ENCODE measurements around the gene PRKCE.

Gene PRKCE

DNA sequence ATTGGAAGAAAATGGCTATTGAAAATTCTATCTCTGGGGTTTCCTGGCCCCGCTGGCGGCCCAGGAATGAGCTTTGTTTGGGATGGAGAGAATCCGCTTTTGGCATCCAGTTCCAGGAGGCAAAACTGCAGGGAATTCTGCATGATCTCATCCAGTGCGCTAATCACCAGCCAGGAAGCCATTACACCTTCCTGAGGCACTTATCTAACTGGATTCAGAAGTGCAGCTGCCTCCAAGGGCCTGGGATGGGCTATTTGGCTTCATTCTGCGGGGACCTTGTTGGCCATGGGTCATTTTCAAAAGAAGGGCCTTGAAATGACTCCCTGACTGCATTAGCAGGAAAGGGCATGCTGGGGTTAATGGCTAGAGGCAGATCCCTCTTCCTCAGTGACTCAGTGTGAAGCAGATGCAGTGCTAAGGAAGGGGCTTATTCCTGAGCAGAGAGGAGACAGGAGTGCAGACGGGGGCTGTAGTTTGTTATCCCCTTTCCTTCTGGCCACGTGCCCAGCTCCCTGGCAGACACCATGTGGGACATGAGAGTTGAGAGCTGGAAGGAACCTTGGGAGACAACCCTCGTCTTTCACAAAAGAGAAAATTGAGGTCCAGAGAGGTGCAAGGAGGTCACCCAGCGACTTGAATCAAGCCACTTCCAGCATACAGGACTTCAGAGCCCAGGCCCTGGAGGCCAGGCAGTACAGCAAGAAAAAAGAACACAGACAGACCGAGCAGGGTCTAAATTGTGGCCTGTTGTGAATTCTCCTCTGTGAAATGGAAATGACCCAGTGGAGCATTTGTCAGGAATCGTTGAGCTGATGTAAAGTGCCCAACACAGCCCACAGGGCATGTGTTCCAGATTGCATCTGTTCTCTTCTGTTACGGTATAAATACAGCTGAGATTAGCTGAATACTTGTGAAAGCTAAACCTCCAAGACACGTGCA lies 161.8 kb downstream of the PRKCE start:
- DNase-seq (ENCODE audit: low read depth), result no peak

DNA sequence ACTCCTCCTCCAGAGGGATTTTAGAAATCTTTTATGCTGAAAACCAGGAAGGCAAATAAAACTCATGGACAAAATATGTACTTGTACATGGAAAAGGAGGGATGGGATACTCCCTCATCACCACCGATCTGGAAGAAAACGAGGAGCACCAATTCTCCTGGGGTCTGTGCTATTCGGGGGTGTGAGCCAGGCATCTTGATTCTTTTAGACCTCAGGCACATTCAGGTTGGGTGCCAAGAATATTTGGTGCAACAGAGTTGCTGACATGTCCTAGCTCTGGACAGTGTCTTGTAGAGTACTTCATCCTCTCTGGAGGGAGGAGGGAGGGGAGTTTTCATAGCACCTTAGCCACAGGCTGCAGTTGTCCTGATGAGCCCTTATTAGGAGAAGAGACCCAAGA lies 163.0 kb downstream of the PRKCE start:
- DNase-seq (ENCODE audit: low read depth), result no peak

DNA sequence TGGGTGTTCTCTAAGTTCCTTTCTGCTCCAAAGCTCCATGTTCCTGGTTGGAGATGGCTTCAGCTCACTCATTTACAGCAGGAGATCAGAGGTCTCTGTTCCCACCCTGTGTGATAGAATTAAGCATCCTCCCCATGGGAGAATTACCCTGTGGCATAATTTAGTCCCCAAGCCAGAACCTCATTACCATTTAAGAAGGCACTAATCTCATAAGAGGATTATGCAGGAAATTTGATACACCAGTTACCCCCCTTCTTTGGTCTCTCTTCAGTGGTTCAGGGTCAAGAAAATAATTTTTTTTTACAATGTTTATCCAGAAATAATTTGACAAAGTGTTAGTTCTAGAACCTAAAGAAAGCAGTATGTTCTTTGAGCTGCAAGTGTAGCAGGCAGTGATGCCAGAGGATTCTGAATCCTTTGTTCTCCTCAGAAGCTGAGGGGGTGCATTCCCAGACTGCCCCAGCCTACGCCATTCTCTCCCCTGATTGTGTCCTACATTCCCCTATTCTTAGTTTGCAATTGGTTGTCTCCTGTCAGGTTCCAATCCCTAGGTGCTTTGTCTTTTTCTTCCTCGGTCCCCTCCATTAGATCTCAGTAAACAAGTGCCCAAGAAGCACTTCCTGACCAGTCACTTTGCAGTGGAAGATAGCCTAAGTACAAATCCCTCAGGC lies 163.6 kb downstream of the PRKCE start:
- DNase-seq (ENCODE audit: low read depth), result no peak

DNA sequence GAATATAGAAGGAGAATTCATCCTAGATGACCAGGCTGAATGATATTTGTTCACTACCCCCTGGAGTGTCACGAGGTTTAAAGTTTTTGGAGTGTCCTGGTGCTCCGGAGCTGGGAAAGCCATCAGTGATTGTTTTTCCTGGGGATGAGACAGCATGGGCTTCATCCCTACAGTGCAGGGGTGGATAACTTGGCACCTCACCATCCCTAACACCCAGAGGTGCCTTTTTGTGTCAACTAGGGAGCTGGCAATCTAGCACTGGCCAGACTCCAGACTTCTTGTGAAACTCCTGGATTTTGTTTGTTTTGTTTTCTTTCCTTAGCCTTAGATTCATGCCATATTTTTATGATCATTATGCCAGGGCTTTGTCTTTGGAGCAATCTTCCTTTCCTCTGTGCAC lies 164.8 kb downstream of the PRKCE start:
- no peak for DNase-seq (ENCODE audit: low read depth)

DNA sequence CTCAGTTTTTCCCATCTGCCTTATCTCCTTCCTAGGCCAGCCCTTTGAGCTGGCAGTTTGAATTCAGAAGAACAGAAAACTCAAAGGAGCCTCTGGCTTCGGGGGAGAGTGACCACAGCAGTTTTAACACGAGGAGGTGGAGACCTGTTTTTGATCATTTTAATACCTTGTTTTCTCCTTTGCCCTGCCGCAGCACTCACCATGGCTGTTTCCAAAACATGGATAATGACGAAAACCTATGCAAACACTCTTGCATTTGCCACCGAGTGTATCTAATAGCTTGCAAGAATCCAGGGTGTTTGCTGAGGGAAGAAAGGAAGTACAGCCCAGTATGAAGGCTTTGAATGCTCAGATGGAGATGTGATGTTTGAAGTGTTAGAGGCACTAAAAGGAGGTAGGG lies 167.1 kb downstream of the PRKCE start:
- no peak for DNase-seq (ENCODE audit: low read depth)

DNA sequence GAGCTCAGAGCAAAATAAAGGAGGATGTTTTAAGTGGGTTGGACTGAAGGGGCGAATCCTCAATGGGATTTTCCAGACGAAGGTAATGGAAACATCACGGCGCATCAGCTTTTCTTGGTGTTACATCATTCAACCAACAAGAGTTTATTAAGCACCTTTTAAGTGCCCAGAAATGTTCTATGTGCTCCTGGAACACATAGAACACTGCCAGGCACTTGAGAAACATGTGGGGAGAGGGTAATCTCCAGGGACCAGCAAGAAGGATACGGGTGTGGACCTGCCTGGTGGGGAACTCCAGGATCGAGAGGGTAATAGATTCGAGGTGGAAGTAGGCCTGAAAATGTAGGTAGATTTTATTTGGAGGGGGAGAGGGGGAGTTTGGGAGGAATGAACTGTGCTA lies 168.6 kb downstream of the PRKCE start:
- no peak for DNase-seq (ENCODE audit: low read depth)

DNA sequence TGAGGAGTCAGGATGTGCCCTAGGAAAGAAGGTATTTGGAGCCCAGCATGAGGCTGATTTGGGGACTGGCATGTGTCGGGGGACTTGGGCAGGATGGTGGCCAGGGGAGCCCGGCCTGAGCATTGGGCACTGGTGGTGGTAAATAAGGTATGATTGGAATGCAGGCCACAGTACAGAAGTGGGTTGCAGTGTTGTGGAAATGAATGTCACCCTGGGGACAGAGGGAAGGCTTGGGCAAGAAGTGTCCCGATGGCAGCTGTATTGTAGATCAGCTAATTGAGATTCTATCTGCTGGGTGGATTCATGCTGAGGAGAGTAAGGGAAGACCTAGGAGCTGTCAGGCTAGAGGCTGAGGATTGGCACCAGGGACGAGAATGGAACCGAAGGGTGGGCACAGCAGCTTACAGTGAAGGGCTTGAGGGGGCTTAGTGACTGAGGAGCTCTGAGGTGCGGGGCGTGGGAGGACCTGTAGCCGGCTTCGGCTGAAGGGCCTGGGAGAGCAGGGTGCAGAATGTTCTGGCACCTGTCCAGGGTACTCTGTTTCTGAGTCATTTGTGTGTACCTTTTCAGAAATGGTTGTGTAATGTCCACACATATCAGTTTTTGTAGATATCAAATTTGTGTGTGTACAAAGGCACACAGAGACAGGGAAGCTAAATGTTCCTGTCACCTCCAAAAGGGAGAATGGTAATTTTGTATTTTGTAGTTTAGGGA lies 170.2 kb downstream of the PRKCE start:
- DNase-seq (ENCODE audit: low read depth), result no peak

DNA sequence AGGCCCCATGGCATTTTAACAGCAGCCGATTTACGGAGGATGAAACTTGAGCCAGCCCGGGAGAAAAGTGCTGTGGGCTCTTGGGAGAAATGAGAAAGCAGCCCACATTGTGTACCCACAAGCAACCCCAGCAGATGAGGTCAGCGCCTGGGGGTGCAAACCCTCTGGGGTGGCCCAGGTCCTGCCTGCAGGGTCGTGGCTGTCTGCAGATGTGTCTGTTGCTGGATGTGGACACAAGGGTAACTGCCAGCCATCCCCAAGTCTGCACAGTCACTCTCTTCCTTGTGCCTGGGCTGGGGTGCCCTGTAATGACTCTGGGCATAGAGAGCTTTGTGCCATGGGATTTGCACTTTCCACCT lies 170.8 kb downstream of the PRKCE start:
- no peak for DNase-seq (ENCODE audit: low read depth)

DNA sequence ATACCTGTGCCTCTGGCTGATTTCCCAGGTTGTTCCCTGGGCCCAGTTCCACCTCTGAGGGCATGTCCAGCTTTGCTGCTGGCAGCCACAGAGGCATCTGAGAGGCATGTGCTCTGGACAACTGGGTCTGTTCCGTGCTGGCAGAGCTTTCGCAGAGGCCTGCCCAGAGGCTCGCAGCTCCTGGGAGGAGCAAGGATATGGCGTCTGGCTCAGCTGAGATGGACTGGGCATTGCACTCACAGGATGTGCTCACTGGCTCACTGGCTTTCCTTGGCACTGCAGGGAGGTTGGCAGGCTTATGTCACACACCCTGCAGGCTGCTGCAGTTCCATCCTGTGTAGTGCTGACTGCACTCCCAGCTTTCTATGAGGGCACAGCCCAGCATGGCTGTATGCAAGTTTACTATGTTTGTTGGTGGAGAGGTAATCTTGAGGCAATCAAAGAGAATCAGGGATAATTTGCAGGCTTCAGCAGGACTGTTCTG lies 172.3 kb downstream of the PRKCE start:
- no peak for DNase-seq (ENCODE audit: low read depth)

DNA sequence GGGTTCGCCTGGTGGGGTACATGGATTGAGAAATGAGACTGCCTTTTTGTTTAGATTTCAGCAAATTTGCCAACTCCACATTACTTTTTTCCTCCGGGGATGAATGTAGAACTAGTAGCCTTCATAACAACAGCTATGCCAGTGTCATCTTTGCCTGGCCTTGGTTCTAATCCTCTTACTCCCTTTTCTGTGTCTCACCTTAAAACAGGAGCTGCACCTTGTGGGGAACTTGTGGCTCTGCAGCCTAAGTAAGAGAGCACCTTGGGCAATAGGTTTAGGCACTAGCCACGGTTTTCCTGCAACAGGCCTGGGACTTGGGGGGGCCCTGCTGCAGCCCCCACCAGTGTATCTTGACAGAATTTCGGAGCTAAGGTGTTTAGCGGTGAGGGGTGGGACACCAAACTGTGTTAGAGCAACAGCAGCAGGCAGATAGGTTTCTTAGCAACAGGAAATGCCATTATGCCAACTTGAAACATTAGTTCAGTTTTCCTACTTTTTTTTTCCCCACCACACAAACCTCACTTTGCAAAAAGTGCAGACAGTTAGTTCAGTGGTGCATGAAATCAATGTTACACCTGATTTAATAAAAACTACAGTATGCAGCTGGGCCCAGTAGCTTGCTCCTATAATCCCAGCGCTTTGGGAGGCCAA lies 173.7 kb downstream of the PRKCE start:
- no peak for DNase-seq (ENCODE audit: low read depth)

DNA sequence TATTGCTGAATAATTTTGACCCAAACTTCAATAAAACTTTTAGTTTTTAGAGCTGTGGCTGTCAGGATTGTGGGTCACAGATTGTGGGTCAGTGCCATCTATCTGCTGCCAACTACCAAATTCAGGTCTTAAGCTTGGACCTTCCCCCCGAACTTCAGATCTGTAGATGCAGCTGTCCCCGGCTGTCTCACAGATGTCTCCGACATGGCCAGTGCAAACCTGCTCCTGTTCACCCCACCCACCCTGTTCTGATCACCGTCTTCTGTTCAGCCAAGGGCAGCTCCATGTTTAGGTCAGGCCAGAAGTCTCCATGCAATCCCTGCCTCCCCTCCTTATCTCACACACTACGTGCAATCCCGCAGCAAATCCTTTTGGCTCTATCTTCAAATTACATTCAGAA lies 175.0 kb downstream of the PRKCE start:
- no peak for DNase-seq (ENCODE audit: low read depth)

DNA sequence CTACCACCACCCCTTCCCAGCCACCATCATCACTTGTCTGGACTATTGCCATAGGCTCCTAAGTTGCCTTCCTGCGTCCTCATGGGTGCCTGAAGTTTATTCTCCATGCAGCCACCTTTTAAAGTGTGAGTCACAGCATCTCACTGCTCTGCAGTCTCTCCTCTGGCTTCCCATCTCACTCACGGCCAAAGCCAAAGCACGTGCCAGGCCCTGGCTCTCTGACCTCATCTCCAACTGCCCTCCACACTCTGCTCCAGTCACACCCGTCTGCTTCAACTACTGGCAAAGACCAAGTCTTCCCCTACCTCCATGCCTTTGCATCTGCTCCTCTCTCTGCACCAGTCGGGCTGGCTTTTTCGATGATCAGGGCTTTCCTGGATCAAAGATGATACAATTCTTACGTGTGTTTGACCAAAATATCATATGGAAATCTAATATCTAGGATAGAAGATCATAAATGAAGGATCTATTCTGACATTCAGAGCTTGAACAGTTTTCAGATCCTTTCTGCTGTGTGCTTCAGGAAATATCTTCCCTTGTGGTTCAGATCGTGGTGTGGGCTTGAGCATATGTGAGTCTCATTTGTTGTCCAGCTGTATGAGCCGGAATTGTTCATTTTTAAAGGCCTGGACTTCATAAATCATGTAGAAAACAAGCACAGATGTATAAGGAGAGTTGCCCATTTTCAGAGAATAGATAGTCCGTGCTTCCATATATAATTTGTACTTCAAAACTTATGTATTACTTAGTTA lies 175.6 kb downstream of the PRKCE start:
- no peak for DNase-seq (ENCODE audit: low read depth)

DNA sequence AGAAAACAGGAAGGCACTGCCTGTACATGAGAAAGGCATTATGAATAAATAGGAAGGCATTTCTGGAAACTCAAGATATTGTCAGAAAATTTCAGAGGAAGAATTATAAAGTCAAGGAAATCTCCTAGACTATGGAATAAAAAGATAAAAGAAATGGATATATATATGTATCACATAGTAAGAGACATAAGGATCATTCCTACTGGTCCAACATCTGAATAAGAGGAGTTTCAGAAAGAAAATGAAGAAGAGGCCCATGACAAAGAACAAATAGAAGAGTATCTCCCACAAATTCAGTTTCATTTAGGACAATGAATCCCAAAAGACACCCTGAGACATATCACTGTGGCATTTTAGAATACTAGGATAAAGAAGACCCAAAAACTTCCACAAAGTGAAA lies 178.8 kb downstream of the PRKCE start:
- DNase-seq (ENCODE audit: low read depth), result no peak

DNA sequence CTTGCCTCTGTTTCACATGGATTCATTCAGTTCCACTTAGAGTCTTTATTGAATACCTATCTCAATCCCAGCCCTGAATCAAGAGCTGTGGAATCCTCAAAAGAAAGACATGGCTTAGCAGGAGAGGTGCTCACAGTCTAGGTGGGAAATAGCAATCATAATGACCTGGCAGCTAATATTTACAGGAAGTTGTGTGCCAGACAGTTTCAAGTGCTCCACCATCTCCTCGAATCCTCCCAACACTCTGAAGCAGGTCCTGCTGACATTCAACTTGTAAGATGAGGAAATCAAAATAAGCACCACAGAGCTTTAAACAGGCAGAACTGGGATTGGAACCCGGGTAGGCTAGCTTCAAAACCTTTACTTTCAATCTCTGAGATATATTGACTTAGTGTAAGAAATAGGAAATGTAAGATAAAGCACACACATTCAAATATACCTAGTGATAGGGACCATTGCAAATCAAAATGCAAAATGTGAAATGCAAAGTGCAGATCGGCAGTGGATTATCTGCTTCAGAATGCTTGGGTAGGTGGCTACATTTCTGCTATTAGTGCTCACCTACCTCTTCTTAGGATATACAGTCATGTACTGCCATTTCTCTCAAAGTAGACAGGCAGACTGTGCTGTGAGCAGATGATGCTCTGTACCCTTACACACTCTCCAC lies 182.0 kb downstream of the PRKCE start:
- DNase-seq (ENCODE audit: low read depth), result no peak

DNA sequence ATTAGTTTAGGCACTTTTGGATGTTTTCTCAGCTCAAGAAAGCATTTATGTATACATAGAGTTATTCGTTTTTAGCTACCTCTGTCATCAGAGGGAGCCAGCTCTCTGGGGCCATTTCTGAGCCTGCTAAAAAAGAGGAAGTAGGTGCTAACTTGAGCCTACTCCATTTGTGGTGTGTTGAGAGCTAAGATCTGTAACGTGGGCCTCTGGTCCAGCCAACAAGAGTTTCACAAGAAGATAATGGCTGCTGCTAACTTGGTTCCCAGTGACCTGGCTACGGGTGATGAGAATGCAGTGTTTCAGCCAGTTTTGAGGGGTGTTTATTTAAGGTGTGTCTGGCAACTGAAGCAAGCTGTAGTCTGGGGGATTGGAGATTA lies 182.5 kb downstream of the PRKCE start:
- DNase-seq (ENCODE audit: low read depth), result no peak

DNA sequence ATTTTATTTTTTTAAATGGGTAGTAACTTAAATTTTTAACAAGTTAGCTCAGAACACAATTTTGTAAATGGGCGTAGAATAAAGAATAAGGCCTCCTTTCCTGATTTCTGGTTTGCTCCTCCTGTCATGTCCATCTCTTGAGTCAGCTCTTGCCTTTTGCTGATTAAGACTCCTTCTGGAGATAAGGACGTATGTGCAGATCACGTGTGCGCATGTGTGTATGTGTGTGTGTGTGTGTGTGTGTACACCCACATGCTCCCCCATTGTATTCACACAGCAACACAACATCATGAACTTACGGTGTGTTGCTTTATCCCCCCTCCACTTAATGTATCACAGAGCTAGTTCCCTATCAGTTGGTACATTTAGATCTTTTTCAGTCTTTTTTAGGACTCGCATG lies 182.9 kb downstream of the PRKCE start:
- no peak for DNase-seq (ENCODE audit: low read depth)

DNA sequence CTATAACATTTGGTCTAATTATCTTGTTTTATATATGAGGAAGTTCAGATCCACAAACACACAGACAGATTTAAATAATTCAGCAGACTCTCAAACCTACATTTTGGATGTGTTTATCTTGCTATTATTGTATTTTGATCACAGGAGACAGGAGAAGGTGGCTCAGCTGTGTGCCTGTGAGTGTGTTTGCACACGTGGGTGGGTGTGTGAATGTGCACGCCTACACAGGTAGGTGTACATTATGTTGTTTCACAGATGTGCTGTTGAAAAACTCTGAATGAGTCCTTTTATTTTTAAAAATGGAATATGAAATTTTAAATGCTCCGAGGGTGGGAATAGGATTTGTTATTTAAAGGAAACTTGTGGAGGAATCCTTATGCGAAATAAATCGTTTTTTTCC lies 183.4 kb downstream of the PRKCE start:
- no peak for DNase-seq (ENCODE audit: low read depth)

DNA sequence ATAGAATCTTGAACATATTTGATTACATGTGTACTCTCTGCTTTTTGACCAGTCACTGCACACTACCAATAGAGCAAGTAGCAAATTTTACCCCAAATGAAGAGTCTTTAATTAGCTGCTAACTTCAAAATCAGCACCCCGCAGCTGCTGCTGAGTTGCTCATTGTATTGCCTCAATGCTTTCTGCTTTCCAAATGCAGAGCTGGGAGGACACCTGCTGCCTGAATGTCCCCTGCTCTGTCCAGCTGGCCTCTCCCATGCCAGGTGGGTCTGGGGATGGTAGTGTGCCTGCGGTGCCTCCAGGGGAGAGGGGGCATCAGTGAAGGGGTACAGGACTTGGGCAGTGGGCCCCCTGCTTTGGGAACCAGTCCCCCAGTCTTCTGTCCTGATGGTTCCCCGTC lies 184.8 kb downstream of the PRKCE start:
- DNase-seq (ENCODE audit: low read depth), result no peak

DNA sequence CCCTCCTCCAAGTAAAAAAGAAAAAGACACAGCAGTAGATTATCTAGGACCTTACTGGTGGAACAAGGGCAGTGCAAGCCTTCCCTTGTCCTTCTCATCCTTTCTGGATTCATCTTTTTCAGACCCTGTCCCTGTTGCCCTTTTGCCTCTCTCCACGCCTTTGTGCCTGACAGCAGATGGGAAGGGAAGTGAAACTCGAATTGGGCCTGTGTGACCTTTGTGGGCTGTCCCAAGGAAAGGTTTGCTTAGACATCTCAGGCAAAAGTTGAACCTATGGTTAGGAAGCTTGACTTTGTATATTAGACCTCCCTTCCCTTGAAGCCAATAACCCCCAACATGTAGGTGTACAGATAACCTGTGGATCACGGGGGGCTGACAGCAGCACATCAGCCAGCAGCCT lies 185.3 kb downstream of the PRKCE start:
- no peak for DNase-seq (ENCODE audit: low read depth)

DNA sequence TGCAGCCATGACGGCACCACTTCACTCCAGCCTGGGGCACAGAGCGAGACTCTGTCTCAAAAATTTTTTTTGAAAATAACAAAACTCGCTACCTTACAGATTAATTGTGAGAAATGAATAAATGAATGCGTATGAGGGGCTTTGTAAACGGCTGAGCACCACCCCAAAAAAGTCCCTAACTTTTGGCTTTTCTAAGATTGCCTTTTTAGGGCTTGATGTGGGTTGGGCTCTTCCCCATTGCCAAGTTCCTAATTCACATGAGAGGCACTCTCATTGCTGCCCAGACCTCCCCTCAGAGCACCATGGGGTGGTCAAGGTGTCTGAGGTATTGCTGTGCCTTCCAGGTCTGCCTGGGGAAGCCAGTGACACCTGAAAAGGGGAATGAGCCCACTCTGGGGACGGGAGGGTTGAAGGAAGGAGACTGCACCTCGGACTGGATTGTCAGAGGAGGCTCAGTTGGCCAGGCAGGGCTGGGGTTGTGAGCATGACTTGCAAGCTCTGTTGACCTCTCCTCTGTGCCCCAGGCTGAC lies 186.4 kb downstream of the PRKCE start:
- DNase-seq (ENCODE audit: low read depth), result no peak
